HG02870 (cell line): Measurements from ENCODE around the gene SLC6A6.

ENCODE experiments used
- ATAC-seq: cut with Tn5 transposase; IDR thresholded peaks from one replicate; pipeline ENCODE4 v1.9.1; 2021; ENCODE audit warnings: mild to moderate bottlenecking, moderate library complexity; ENCODE audit not compliant: unreplicated experiment

Gene SLC6A6

DNA sequence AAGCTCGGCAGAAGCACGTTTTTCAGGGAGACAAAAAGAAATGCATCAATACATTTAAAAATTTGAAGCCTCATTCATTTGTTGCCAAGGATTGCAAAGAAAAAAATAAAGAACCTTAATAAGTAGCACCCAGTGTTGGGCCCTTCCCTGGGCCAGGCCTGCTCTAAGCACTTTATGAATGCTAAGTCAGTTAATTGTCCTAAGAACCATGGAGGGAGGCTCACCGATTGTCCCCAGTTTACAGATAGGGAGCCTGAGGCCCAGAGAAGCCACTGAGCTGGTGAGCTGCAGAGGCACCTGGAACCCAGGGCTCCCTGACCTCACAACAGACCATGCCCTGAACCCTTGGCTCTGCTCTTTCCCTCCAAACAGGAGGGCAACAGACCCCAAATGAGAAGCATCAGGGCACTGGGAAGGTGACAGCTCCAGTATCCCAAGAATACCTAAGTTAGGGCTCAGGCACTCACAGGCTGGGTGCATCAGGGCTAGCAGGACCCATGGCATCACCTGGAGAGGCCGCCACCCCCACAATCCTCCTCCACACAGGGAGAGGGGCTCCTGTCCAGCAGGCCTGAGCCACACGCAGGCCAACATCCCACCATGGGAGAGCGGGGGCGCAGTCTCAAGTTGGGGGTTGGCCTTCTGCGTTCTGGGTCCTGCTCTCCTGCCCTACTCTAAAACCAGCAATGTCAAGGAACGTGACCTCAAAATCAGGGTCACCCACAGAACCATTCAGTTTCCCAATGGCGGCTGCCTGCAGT lies 133.8 kb downstream of the SLC6A6 start:
- no peak for ATAC-seq

GRCh38 chr3:14536837-14537589 lies 134.6 kb downstream of the SLC6A6 start:
- no peak for ATAC-seq

- ATAC-seq: no peak
Measured at GRCh38 chr3:14537590-14538450, 135.4 kb downstream of the SLC6A6 start.

- no peak for ATAC-seq
Measured at GRCh38 chr3:14538451-14539088, 136.2 kb downstream of the SLC6A6 start.
